Measurements from ENCODE around the gene PLB1.
A peak's percentile ranks its signal among the peaks of the same experiment; 100 is the strongest.

The PLB1 gene

DNA sequence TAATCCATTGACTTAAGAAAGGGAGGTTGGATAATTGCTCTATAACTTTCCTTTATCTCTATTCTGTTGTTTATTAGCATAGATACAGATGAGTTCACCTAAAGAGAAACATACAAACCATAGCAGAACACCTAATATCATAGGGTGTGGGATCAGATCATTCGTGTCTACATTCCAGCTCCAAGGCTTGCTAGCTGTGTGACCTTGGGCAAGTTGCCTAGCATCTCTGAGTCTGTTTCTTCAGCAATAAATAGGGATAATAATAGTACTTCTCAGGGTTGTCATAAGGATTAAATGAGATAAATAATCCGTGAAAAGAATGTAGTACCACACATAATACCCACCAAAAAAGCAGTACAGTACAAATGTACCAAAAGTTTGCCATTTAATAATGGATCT, 126.2 kb downstream of the PLB1 start:
- no peaks in the 10 kb centered on the region for H3K36me3 ChIP-seq (ENCODE audit: control insufficient read depth in 2 of 2, insufficient read depth in 2 of 2, low read length in 2 of 2)
- peaks cover 61% of the 10 kb centered on the region for H3K4me1 ChIP-seq (ENCODE audit: control insufficient read depth, insufficient read depth, low read length)
- peak overlapping the region in 1 of 2 donors; percentile 6 for H3K4me3 ChIP-seq (ENCODE audit: low read length in 2 of 2)
- no peaks in the 10 kb centered on the region for H3K27me3 ChIP-seq (ENCODE audit: control insufficient read depth in 1 of 2, insufficient read depth in 2 of 2, low read length in 2 of 2)
- peak overlapping the region; percentile 52 to 61 for H3K9ac ChIP-seq (ENCODE audit: low read length in 2 of 2)
- peak overlapping the region; percentile 80 for H3K27ac ChIP-seq (ENCODE audit: low read length)
- H3K9me3 ChIP-seq (ENCODE audit: control insufficient read depth in 2 of 2, low read length in 2 of 2), result no peaks in the 10 kb centered on the region

DNA sequence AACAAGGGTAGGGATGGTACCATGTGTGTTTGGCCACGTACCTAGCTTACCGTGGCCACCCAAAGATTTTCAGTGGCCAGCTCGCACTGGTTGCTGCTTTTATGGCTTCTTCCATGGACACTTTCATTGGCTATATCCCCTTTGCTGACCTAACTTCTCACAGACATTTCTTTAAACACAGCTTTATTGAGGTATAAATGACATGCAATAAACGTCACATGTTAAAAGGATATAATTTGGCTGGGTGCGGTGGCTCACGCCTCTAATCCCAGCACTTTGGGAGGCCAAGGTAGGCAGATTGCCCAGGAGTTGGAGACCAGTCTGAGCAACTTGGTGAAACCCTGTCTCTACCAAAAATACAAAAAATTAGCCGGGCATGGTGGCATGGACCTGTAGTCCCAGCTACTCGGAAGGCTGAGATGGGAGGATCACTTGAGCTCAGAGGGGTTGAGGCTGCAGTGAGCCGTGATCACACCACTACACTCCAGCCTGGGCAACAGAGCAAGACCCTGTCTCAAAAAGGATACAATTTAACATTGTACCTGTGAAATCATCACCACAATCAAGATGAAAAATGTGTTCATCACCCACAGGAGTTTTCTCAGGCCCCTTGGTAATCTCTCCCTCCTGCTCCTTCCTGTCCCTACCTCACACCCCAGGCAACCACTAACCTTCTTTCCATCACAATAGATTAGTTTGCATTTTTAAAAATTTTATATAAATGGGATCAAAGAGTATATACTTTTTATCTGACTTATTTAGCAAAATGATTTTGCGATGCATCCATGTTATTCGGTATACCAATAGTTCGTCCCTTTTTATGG, 127.9 kb downstream of the PLB1 start:
- no peak overlapping the region for H3K9ac ChIP-seq (ENCODE audit: low read length in 2 of 2)
- peak overlapping the region; percentile 99 for H3K27ac ChIP-seq (ENCODE audit: low read length)
- peaks cover 75% of the 10 kb centered on the region for H3K4me1 ChIP-seq (ENCODE audit: control insufficient read depth, insufficient read depth, low read length)
- no peaks in the 10 kb centered on the region for H3K27me3 ChIP-seq (ENCODE audit: control insufficient read depth in 1 of 2, insufficient read depth in 2 of 2, low read length in 2 of 2)
- no peaks in the 10 kb centered on the region for H3K36me3 ChIP-seq (ENCODE audit: control insufficient read depth in 2 of 2, insufficient read depth in 2 of 2, low read length in 2 of 2)
- H3K4me3 ChIP-seq (ENCODE audit: low read length in 2 of 2), result no peak overlapping the region
- no peaks in the 10 kb centered on the region for H3K9me3 ChIP-seq (ENCODE audit: control insufficient read depth in 2 of 2, low read length in 2 of 2)

DNA sequence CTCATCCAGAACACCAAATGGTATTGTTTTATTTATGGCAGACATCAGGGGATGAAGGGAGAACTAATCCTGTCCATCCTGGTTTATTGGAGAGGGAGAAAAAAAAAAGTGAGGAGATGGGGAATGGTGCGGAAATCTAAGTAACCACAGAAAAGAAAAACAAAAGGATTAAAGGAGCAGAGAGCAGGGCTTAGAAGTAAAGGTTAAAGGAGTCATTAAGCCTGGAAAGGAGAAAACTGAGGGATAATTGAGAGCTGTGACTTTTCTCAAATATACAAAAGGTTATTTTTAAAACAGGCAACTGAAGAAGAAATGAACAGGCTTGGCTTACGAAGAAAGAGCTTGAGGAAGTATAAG, 128.6 kb downstream of the PLB1 start:
- H3K27ac ChIP-seq (ENCODE audit: low read length), result peak overlapping the region; percentile 99
- H3K36me3 ChIP-seq (ENCODE audit: control insufficient read depth in 2 of 2, insufficient read depth in 2 of 2, low read length in 2 of 2), result no peaks in the 10 kb centered on the region
- H3K9ac ChIP-seq (ENCODE audit: low read length in 2 of 2), result peak overlapping the region; percentile 72 to 73
- no peaks in the 10 kb centered on the region for H3K9me3 ChIP-seq (ENCODE audit: control insufficient read depth in 2 of 2, low read length in 2 of 2)
- no peaks in the 10 kb centered on the region for H3K27me3 ChIP-seq (ENCODE audit: control insufficient read depth in 1 of 2, insufficient read depth in 2 of 2, low read length in 2 of 2)
- peaks cover 81% of the 10 kb centered on the region for H3K4me1 ChIP-seq (ENCODE audit: control insufficient read depth, insufficient read depth, low read length)
- peak overlapping the region in 1 of 2 donors; percentile 49 for H3K4me3 ChIP-seq (ENCODE audit: low read length in 2 of 2)

DNA sequence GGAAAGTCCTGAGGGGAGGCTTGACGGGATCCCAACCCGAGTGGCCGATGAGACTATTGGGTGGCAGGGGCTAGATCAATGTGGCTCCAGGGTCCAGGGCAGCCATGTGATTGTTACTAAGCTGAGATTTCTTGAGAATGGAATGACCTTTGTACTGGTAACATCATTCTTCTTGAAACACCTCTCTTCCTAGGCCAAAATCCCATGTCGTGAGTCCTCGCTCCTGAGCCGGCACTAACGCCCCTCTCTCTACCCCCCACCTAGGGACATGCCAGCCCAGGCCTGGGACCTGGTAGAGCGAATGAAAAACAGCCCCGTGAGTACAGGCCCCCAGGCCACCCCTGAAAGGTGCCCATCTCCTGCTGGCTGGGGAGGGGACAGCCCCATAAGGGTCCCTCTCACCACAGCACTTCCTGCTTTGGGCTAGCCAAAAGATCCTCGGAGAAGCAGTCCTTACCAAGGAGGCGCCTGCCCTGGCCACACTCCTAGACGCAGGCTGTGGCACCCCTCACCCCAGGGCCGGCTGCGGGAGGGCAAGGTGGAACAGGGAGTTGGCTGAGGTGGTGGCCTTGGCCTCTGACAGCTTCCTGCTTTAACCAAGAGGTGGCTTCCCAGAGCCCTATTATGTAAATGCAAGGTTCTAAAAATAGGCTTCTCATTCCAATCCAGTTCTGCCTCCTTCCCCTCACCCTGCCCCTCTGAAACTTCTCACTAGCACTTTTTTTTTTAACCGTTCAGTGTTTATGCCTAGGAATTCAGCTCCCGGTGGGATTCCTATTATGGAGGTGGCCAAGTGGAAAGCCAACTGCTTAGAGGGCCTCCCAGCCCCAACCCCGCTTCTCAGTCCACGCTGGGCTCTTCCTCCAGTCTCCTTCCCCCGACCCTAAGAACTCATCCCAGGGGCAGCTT, 129.2 kb downstream of the PLB1 start:
- H3K4me3 ChIP-seq (ENCODE audit: low read length in 2 of 2), result peak overlapping the region; percentile 33 to 49
- peaks cover 79% of the 10 kb centered on the region for H3K4me1 ChIP-seq (ENCODE audit: control insufficient read depth, insufficient read depth, low read length)
- peak overlapping the region; percentile 72 to 73 for H3K9ac ChIP-seq (ENCODE audit: low read length in 2 of 2)

DNA sequence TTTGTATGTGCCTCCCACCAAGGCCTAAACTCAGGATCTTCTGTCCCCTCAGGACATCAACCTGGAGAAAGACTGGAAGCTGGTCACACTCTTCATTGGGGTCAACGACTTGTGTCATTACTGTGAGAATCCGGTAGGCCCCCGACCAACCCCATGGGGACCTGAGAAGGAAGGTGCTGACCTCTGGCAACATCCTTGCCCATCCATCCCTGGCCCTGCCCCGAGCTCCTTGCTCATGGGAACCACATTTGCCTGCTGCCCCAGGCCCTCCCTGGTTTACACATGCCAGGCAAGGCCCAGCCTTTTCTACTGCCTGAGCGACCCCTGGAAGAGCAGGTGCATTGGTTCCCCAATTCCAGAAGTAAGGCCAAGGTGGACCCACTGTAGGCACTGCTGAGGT, 130.5 kb downstream of the PLB1 start:
- no peaks in the 10 kb centered on the region for H3K36me3 ChIP-seq (ENCODE audit: control insufficient read depth in 2 of 2, insufficient read depth in 2 of 2, low read length in 2 of 2)
- H3K4me1 ChIP-seq (ENCODE audit: control insufficient read depth, insufficient read depth, low read length), result peaks cover 69% of the 10 kb centered on the region
- no peaks in the 10 kb centered on the region for H3K27me3 ChIP-seq (ENCODE audit: control insufficient read depth in 1 of 2, insufficient read depth in 2 of 2, low read length in 2 of 2)
- no peaks in the 10 kb centered on the region for H3K9me3 ChIP-seq (ENCODE audit: control insufficient read depth in 2 of 2, low read length in 2 of 2)
- H3K9ac ChIP-seq (ENCODE audit: low read length in 2 of 2), result peak overlapping the region; percentile 60 to 62
- H3K4me3 ChIP-seq (ENCODE audit: low read length in 2 of 2), result no peak overlapping the region
- peak overlapping the region; percentile 99 for H3K27ac ChIP-seq (ENCODE audit: low read length)

More for the DNA sequence above, 129.2 kb downstream of the PLB1 start:
- H3K36me3 ChIP-seq (ENCODE audit: control insufficient read depth in 2 of 2, insufficient read depth in 2 of 2, low read length in 2 of 2), result no peaks in the 10 kb centered on the region
- H3K27ac ChIP-seq (ENCODE audit: low read length), result peak overlapping the region; percentile 99
- H3K27me3 ChIP-seq (ENCODE audit: control insufficient read depth in 1 of 2, insufficient read depth in 2 of 2, low read length in 2 of 2), result no peaks in the 10 kb centered on the region
- no peaks in the 10 kb centered on the region for H3K9me3 ChIP-seq (ENCODE audit: control insufficient read depth in 2 of 2, low read length in 2 of 2)

DNA sequence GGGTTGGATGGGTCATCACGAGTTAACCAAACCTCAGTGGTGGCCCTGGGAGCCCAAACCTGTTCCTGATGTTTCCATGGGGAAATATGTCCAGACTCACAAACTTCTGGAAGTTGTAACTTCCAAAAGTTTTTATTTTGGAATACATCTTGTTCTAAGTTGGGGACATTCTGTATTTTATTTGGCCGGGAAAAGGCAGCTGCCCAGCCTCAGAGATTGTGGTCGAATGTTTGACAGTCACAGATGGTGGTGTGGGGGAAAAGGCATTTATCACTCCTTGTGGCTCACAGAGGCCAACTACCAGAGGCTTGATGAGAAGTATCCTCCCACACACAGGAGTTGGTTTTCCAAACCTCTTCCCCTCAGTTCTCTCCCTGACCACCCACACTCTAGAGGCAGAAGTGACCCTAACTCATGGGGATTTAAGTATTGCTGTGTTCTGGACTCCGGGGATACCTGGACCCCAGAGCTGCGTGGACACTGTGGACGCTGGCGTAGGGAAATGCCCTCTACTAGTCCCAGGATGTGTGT, 131.1 kb downstream of the PLB1 start:
- H3K9me3 ChIP-seq (ENCODE audit: control insufficient read depth in 2 of 2, low read length in 2 of 2), result no peaks in the 10 kb centered on the region
- H3K27ac ChIP-seq (ENCODE audit: low read length), result peak overlapping the region; percentile 99
- H3K36me3 ChIP-seq (ENCODE audit: control insufficient read depth in 2 of 2, insufficient read depth in 2 of 2, low read length in 2 of 2), result no peaks in the 10 kb centered on the region
- peak overlapping the region in 1 of 2 donors; percentile 28 for H3K4me3 ChIP-seq (ENCODE audit: low read length in 2 of 2)
- H3K4me1 ChIP-seq (ENCODE audit: control insufficient read depth, insufficient read depth, low read length), result peaks cover 66% of the 10 kb centered on the region
- H3K9ac ChIP-seq (ENCODE audit: low read length in 2 of 2), result peak overlapping the region; percentile 55 to 62
- H3K27me3 ChIP-seq (ENCODE audit: control insufficient read depth in 1 of 2, insufficient read depth in 2 of 2, low read length in 2 of 2), result no peaks in the 10 kb centered on the region

DNA sequence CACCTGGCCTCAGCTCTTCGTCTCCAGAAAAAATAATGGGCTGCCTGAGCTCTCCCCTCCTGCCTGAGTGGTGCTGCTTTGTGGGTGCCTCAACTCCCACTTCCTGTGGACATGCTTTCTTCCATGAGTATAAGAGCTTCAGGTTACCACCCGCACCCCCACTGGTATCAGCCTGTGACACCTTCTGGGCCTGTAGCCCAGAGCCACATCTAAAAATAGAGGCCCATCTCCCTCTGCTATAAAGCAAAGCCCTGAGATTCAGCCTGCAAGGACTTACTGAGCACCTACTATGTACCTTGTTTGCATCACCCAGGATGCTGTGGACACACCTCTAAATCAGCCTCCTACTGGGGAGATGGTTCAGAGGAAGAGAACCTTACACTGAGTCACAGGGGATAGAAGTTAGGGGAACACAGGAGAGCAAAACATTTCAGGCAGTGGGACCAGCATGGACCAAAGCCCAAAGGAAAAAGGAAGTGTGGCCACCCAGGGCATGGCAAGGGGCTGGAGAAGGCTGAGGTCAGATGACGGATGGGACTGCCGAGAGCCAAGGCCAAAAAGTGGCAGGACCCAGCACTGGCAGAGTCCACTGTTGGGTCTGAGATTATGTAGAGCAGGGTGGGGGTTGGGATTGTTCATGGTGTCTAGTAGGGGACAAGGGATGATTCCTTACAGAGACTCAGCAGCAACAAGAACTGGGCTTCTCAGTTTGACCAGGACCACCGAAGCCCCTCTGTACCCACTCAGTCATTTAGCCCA, 132.0 kb downstream of the PLB1 start:
- H3K4me1 ChIP-seq (ENCODE audit: control insufficient read depth, insufficient read depth, low read length), result peaks cover 65% of the 10 kb centered on the region
- H3K4me3 ChIP-seq (ENCODE audit: low read length in 2 of 2), result peak overlapping the region; percentile 28 to 44
- no peaks in the 10 kb centered on the region for H3K9me3 ChIP-seq (ENCODE audit: control insufficient read depth in 2 of 2, low read length in 2 of 2)
- peak overlapping the region; percentile 55 for H3K9ac ChIP-seq (ENCODE audit: low read length in 2 of 2)
- H3K36me3 ChIP-seq (ENCODE audit: control insufficient read depth in 2 of 2, insufficient read depth in 2 of 2, low read length in 2 of 2), result no peaks in the 10 kb centered on the region
- H3K27ac ChIP-seq (ENCODE audit: low read length), result peak overlapping the region; percentile 99
- H3K27me3 ChIP-seq (ENCODE audit: control insufficient read depth in 1 of 2, insufficient read depth in 2 of 2, low read length in 2 of 2), result no peaks in the 10 kb centered on the region

DNA sequence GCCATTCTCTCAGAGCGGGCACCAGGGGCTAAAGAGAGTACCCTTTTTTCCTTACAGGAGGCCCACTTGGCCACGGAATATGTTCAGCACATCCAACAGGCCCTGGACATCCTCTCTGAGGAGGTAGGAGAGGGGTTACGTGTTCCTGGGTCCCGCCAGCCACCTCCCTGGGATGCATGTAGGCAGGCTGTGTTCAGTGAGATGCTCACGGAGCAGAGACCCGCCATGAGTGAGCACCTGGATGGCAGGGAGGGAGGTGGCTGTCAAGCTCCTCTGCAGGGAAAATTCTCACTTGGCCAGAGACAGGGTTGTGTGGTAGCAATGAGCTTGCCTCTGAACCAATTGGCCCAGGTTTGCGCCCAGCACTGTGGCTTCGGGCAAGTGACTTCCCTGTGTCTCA, 132.6 kb downstream of the PLB1 start:
- Histone ChIP-seq H3K9ac (ENCODE audit: low read length in 2 of 2) (no peak overlapping the region), H3K27ac (ENCODE audit: low read length) (peak overlapping the region; percentile 99), H3K27me3 (ENCODE audit: control insufficient read depth in 1 of 2, insufficient read depth in 2 of 2, low read length in 2 of 2) (no peaks in the 10 kb centered on the region), H3K9me3 (ENCODE audit: control insufficient read depth in 2 of 2, low read length in 2 of 2) (no peaks in the 10 kb centered on the region), H3K4me3 (ENCODE audit: low read length in 2 of 2) (no peak overlapping the region), H3K4me1 (ENCODE audit: control insufficient read depth, insufficient read depth, low read length) (peaks cover 66% of the 10 kb centered on the region), H3K36me3 (ENCODE audit: control insufficient read depth in 2 of 2, insufficient read depth in 2 of 2, low read length in 2 of 2) (no peaks in the 10 kb centered on the region)

DNA sequence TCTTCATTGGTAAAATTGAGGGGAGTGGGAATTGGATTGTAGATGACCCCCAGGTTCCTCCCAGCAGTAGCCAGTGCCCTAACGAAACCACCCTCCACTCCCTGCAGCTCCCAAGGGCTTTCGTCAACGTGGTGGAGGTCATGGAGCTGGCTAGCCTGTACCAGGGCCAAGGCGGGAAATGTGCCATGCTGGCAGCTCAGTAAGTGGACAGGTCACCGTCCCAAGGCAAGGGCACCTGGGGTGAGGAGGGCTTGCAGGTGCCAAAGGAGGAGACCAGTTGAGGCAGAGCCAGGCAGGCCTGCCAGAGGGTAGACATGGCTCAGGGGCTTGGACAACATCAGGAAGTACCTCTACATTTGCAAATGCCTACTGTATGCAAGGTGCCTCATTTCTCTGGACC, 133.1 kb downstream of the PLB1 start:
- H3K4me1 ChIP-seq (ENCODE audit: control insufficient read depth, insufficient read depth, low read length), result peaks cover 68% of the 10 kb centered on the region
- peak overlapping the region; percentile 41 for H3K27ac ChIP-seq (ENCODE audit: low read length)
- H3K9me3 ChIP-seq (ENCODE audit: control insufficient read depth in 2 of 2, low read length in 2 of 2), result no peaks in the 10 kb centered on the region
- H3K9ac ChIP-seq (ENCODE audit: low read length in 2 of 2), result no peak overlapping the region
- H3K4me3 ChIP-seq (ENCODE audit: low read length in 2 of 2), result no peak overlapping the region
- H3K36me3 ChIP-seq (ENCODE audit: control insufficient read depth in 2 of 2, insufficient read depth in 2 of 2, low read length in 2 of 2), result no peaks in the 10 kb centered on the region
- H3K27me3 ChIP-seq (ENCODE audit: control insufficient read depth in 1 of 2, insufficient read depth in 2 of 2, low read length in 2 of 2), result no peaks in the 10 kb centered on the region

DNA sequence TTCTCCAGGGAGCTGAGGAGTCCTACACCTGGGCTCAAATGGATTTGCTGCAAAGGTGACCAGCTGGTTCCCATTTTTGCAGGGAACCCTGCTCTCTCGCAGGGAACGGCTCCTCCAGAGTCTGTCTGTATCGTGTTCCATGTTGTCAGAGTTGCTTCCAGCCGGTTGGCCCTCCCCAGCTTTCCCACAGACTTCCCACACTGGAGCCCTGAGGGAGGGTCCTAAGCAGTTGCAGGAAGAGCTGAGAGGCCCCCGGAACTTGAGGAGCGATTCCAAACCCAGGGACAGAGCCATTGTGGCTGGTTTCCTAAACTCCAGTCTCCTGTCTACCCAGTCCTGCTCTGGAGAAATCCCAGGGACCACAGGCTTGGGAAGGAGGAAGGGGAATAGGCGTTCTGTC, 134.1 kb downstream of the PLB1 start:
- no peak overlapping the region for H3K4me3 ChIP-seq (ENCODE audit: low read length in 2 of 2)
- peaks cover 68% of the 10 kb centered on the region for H3K4me1 ChIP-seq (ENCODE audit: control insufficient read depth, insufficient read depth, low read length)
- no peaks in the 10 kb centered on the region for H3K27me3 ChIP-seq (ENCODE audit: control insufficient read depth in 1 of 2, insufficient read depth in 2 of 2, low read length in 2 of 2)
- H3K9me3 ChIP-seq (ENCODE audit: control insufficient read depth in 2 of 2, low read length in 2 of 2), result no peaks in the 10 kb centered on the region
- H3K9ac ChIP-seq (ENCODE audit: low read length in 2 of 2), result no peak overlapping the region
- H3K27ac ChIP-seq (ENCODE audit: low read length), result peak overlapping the region; percentile 41
- H3K36me3 ChIP-seq (ENCODE audit: control insufficient read depth in 2 of 2, insufficient read depth in 2 of 2, low read length in 2 of 2), result no peaks in the 10 kb centered on the region
